ENCODE data around the gene FAM219B. TPM values are rescaled to one million over a fixed set of nuclear protein-coding genes. Genes with fewer than 3 reads are reported as not detected.

FAM219B gene
- total and polyA plus RNA-seq, 2 donors (not counting 1 experiment from before 2014, with no cell fraction given) = 80.2 to 109 TPM

- Histone ChIP-seq H3K27ac (ENCODE audit: low read length in 2 of 2) (peak within 1 kb of the TSS; percentile 67 to 89), H3K4me1 (ENCODE audit: control insufficient read depth in 2 of 2, insufficient read depth in 2 of 2, low read length in 2 of 2) (peaks cover 9 to 13% of the 10 kb centered on the region in 2 donors), H2AFZ (ENCODE audit: insufficient read depth, low read depth, low read length, poor library complexity, severe bottlenecking) (peak within 1 kb of the TSS; percentile 98), H3K79me2 (ENCODE audit: control insufficient read depth, insufficient read depth, low read length) (peaks cover 50% of the 10 kb centered on the region), H3K27me3 (replicated peaks in 1 of 4; ENCODE audit: control extremely low read depth in 1 of 4, control insufficient read depth in 3 of 4, insufficient read depth in 4 of 4, low read length in 3 of 4) (no peaks in the 10 kb centered on the region), H3K4me2 (replicated peaks; ENCODE audit: low read depth, low read length, poor library complexity, severe bottlenecking) (peak within 1 kb of the TSS; percentile 89), H4K20me1 (ENCODE audit: control insufficient read depth, insufficient read depth, low read length, poor library complexity, severe bottlenecking) (peaks cover 26% of the 10 kb centered on the region), H3K4me3 (ENCODE audit: control extremely low read depth in 1 of 5, extremely low read depth in 1 of 5, insufficient read depth in 1 of 5, low read depth in 2 of 5, low read length in 4 of 5) (peak within 1 kb of the TSS; percentile 81 to 92 (median 85)), H3K9ac (ENCODE audit: low read length) (peak within 1 kb of the TSS; percentile 91), H3K36me3 (replicated peaks in 1 of 2; ENCODE audit: control extremely low read depth in 1 of 2, control insufficient read depth in 1 of 2, extremely low read depth in 1 of 2, insufficient read depth in 2 of 2, low read length in 1 of 2) (peaks cover 0 to 5% of the 10 kb centered on the region in 2 experiments), H3K9me3 (ENCODE audit: control extremely low read depth in 1 of 3, control insufficient read depth in 2 of 3, insufficient read depth in 1 of 3, low read length in 2 of 3) (no peaks in the 10 kb centered on the region)
- Mint-ChIP-seq H3K27ac (peak within 1 kb of the TSS; percentile 95), H3K4me1 (peaks cover 24% of the 10 kb centered on the region), H3K9me3 (ENCODE audit: insufficient read depth) (no peaks in the 10 kb centered on the region), H3K4me3 (peak within 1 kb of the TSS; percentile 97), H3K27me3 (no peaks in the 10 kb centered on the region)
- ChIA-PET POLR2A (interaction anchor here (0.5 to 1.5 kb wide), 7 partner anchors 19 to 553 kb away, joined by 3 to 7 read pairs (median 4); partner anchors contain the start of genes RPP25 and ULK3), CTCF (interaction anchor here (0.7 to 1.6 kb wide), 9 partner anchors 11 to 688 kb away, joined by 3 to 12 read pairs (median 4); partner anchors contain the start of genes FAM219B and SNUPN)
- TF ChIP-seq EZH2 (IDR thresholded peaks at IDR 0.05; ENCODE audit: borderline replicate concordance, insufficient read depth, low read depth, low read length, poor library complexity, severe bottlenecking) (no peak), CTCF (IDR thresholded peaks at IDR 0.05) (no peak)
- WGBS (ENCODE audit: insufficient coverage) = under 1% methylated on average over 78 of the region's 85 CpGs
- DNase-seq = peak; percentile 97
- peak; percentile 95 for ATAC-seq (ENCODE audit: low read depth)
- intact Hi-C loops (cut with micrococcal nuclease) = loop anchor here (1.0 to 5.0 kb wide), 11 partner anchors 19 to 690 kb away; partner anchors contain the start of genes C15orf39, CLK3, FAM219B and MAN2C1
Measured at GRCh38 chr15:74937590-74938371, 31.1 kb upstream of the FAM219B start, which contains the start of gene COX5A. COX5A (minus strand) TSS chr15:74938073; CDS start chr15:74938014, 59 bp downstream.

Measured in B cell (primary cell).